ENCODE measurements around the gene ZFY. TPM values are rescaled to one million over a fixed set of nuclear protein-coding genes. Genes with fewer than 3 reads are reported as not detected.

ZFY gene
- total RNA-seq, 1 experiment from 2014 or later = 3.5 TPM

GRCh38 chrY:3003516-3003830 is 68.3 kb downstream of the ZFY start:
- Histone ChIP-seq H3K79me2 (ENCODE audit: insufficient read depth, low read length) (no peaks in the 10 kb centered on the region), H3K27ac (ENCODE audit: low read depth, low read length) (no peak overlapping the region), H3K9me3 (ENCODE audit: control insufficient read depth in 1 of 2, insufficient read depth in 1 of 2, low read depth in 1 of 2, low read length in 2 of 2) (no peaks in the 10 kb centered on the region), H3K36me3 (ENCODE audit: control insufficient read depth in 1 of 2, insufficient read depth in 2 of 2, low read length in 2 of 2) (no peaks in the 10 kb centered on the region), H4K20me1 (ENCODE audit: insufficient read depth) (no peaks in the 10 kb centered on the region), H3K27me3 (ENCODE audit: insufficient read depth, low read length) (no peaks in the 10 kb centered on the region), H3K4me2 (ENCODE audit: low read length) (peak overlapping the region; percentile 62), H2AFZ (ENCODE audit: low read depth, low read length, poor library complexity, severe bottlenecking) (no peak overlapping the region), H3K9me2 (ENCODE audit: insufficient read depth) (no peaks in the 10 kb centered on the region), H3K4me3 (replicated peaks in 1 of 2; ENCODE audit: low read depth in 1 of 2, low read length in 2 of 2) (peak overlapping the region; percentile 17 to 34; a peak in 3 of 4 replicates), H3K4me1 (ENCODE audit: control insufficient read depth in 1 of 2, insufficient read depth in 2 of 2, low read length in 2 of 2) (no peaks in the 10 kb centered on the region; a peak in 1 of 4 replicates), H3K9ac (ENCODE audit: low read length) (no peak overlapping the region)
- CTCF ChIA-PET = no interaction called here
- POLR2A ChIA-PET = no interaction called here
- TF ChIP-seq CBX3 (IDR thresholded peaks at IDR 0.05; ENCODE audit: low read depth) (no peak), ZBTB33 (IDR thresholded peaks at IDR 0.05; ENCODE audit: extremely low read depth, insufficient replicate concordance, low read length) (no peak), RAD21 (IDR thresholded peaks at IDR 0.05; ENCODE audit: low read depth) (no peak), CEBPB (IDR thresholded peaks at IDR 0.05; ENCODE audit: low read depth) (no peak), TCF7L2 (IDR thresholded peaks at IDR 0.05; ENCODE audit: borderline replicate concordance, extremely low read depth, insufficient read depth, insufficient read length) (no peak), SP1 (IDR thresholded peaks at IDR 0.05; ENCODE audit: low read depth) (no peak), YY1 (IDR thresholded peaks at IDR 0.05; ENCODE audit: extremely low read depth, insufficient replicate concordance, low read depth, low read length) (no peak), ZNF274 (IDR thresholded peaks at IDR 0.05; ENCODE audit: low read depth, low read length) (no peak), ATF3 (IDR thresholded peaks at IDR 0.05) (no peak)
- intact Hi-C loops (cut with micrococcal nuclease) = no loop called here
- DNase-seq (ENCODE audit: low read depth, low spot score) = no peak
- RAD21 ChIA-PET (ENCODE audit: low non-redundant PET in 1 of 2, low total read pairs in 2 of 2, uncharacterized antibody in 2 of 2, unreplicated experiment in 2 of 2) = no interaction called here
- ATAC-seq = no peak
- BruUV-seq (replicated peaks) = no TSS peak

All from HCT116 (cell line).